Sciatic nerve (tissue), 2 donors: ENCODE measurements around the gene HIKESHI. TPM values are rescaled to one million over a fixed set of nuclear protein-coding genes. Genes with fewer than 3 reads are reported as not detected.
"Not testable (repeated sequence)": the region's sequence is repeated elsewhere in the genome, so short reads cannot be mapped to it uniquely, and the experiment has no call there.

ENCODE experiments used
- ATAC-seq: fragments of 200-7000 bp; cut with Tn5 transposase; one replicate; pipeline ENCODE4 v1.9.1; 2020; ENCODE audit warnings: mild to moderate bottlenecking, moderate library complexity
- DNase-seq: peaks from one replicate; pipeline ENCODE4 v3.0.0-alpha.2; 2020; ENCODE audit warnings: low spot score
- intact Hi-C: fragments of 100-400 bp; cut with DNase I; formaldehyde crosslinking; loops from one replicate; pipeline ENCODE4 v1.14.2; 2022
- total RNA-seq: library from RNA; stranded (reverse); fragmentation: NEBNext Ultra II Directional; extraction: Animal tissue kit (Norgen Biotek cat#: 25700); gene quantifications from one replicate; pipeline ENCODE4 v1.2.1, GENCODE V29; 2021
- donor health status: DM: no; HTN: no; CAD: no.
- donor health status: DM: no; HTN: no; CAD: no.

The HIKESHI gene
- 30.0 TPM for total RNA-seq

DNA sequence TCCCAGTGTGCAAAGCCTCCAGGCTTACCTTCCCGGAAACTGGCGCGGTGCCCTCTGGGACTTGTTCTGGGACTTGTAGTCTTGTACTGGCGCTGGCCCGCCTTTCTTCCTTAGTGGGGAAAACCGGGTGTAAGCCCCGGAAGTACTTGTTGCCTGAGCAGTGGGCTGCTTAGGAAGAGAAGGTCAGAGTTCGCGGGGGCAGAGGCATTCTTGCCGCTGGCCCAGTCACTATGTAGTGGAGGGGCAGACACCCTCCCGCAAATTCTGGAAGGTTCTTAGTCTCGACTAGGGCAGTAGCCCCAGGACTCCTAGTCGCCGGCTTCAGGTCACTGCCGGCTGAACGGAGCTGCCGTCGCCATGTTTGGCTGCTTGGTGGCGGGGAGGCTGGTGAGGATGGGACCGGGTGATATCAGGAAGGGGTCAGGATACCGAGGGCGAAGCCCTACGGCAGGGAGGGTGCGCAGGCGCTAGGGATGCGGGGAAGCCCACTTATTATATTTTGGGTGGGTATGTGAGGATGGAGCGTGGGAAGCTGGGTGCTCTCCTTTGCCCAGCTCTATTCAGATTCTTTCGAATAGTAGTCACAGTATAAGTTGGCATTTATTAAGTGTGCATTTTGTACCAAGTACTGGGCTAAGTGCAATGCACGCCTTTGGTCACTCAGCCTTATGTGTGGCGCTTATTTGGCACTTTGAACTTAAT lies at the start of gene HIKESHI:
Gene HIKESHI (plus strand): TSS at position 149 of the 702 bp plus-strand sequence. CDS start 209 bp downstream, at position 358.
- DNase-seq (peak; percentile 100), ATAC-seq (peak; percentile 100)
- intact Hi-C loops, result no loop called here

DNA sequence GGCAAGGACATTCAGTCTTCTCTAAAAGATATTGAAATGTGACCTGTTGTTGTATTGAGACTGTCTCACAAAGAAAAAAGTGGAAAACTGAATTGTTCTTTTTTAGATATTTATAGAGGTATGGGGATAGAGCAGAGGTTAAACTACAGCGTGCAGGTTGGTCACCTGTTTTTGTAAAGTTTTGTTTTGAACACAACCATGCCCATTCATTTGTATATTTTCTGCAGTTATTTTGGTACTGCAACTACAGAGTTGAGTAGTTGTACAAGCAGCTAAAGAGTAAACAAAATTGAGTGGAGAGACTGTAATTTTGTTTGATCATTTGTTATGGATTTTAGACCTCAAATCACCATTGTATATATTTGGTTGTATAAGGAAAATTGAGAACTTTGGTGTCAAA lies 46.1 kb upstream of the HIKESHI start:
- no peak for ATAC-seq
- DNase-seq, result no peak
- intact Hi-C loops, result no loop called here

DNA sequence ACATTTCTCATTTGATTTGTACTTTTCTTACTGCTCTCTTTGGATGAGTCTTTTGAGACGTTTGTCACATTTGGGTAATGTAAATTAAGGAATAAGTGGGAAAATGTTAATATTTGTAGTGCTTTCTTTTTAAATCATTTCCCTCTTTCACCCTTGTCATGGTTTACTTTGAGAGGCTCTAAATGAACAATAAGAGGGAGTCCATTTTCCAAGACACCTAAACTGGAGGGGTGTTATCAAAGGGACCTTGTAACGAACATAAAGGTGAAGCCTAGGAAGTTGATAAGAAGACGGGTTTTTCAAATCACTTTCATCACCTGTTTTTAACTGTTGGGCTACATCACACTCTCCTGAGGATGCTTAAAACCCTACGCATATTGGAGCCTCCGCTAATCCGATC lies 45.4 kb upstream of the HIKESHI start:
- DNase-seq (no peak), ATAC-seq (no peak)
- intact Hi-C loops, result no loop called here

- intact Hi-C loops, result no loop called here
- no peak for DNase-seq
- no peak for ATAC-seq
These were observed 44.6 kb upstream of the HIKESHI start for GRCh38 chr11:86257446-86257845.

DNA sequence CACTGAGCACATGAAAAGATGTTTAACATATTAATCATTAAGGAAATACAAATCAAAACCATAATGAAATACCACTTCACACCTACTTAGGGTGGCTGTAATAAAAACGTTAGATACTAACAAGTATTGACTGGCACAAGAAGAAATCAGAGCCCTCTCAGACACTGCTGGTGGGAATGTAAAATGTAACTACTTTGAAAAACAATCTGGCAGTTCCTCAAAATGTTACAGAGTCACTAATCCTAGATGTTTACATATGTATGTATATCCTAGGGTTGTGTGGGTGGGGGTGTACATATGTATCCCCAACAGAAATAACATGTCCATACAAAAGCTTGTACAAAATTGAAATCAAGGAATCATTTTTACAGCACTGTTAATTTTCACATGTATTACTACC lies 42.3 kb upstream of the HIKESHI start:
- DNase-seq (no peak), ATAC-seq (no peak)
- intact Hi-C loops, result no loop called here

- DNase-seq, result no peak
- intact Hi-C loops, result no loop called here
- no peak for ATAC-seq
These were observed 40.7 kb upstream of the HIKESHI start for GRCh38 chr11:86261328-86261727.

GRCh38 chr11:86262387-86262786 lies 39.7 kb upstream of the HIKESHI start:
- intact Hi-C loops, result no loop called here
- DNase-seq (no peak), ATAC-seq (no peak)

DNA sequence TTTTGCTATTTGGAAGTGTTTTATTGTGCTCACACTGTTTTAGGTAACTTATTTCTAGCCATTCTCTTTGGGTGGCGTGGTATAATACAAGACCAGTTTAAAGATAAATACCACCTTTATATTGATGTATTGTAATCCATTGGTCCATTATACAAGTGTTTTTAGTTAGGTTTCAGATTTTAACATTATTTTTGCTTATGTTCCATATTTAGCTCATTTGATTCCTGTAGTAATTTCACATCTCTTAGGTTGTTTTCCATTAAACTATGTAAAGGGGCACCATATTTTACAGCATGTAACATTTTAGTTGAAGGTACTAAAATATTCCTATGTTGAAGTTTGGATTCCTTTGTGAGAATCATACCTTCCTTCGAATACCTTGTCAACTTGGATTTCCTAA lies 37.4 kb upstream of the HIKESHI start:
- ATAC-seq (no peak), DNase-seq (no peak)
- intact Hi-C loops, result no loop called here

DNA sequence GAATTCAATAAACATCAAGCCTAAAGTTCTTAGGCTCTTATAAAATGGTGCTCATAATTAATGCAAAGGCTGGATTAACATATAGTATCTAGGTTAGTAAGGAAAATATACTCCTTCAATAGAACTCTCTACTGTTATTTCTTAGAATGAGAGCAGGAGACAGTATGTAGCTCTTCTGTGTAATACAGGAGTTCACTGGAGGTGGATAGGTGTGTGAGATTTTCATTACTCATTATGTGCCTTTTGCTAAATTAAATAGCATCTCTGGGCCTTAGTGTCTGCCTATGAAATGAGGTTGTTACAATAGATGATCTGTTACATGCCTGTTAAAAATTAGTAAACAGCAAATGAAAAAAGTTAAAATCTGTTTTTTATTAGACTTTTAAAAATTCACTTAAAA lies 36.8 kb upstream of the HIKESHI start:
- intact Hi-C loops, result no loop called here
- ATAC-seq (no peak), DNase-seq (no peak)

DNA sequence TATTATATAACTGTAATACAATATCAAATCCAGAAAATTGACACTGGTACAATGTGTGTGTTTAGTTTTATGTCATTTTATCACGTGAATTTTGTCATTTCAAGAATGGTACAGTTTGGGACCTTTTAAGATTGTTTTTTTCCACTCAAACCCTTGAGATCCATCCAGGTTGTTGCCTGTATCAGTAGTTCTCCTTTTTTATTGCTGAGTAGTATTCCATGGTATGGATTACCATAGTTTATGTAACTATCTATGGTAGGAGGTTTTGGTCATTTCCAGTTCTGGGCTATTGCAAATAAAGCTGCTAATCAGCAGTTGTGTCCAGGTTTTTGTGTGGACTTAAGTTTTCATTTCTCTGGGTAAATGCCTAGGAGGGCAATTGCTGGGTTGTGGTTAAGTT lies 32.4 kb upstream of the HIKESHI start:
- DNase-seq (no peak), ATAC-seq (no peak)
- intact Hi-C loops, result no loop called here

DNA sequence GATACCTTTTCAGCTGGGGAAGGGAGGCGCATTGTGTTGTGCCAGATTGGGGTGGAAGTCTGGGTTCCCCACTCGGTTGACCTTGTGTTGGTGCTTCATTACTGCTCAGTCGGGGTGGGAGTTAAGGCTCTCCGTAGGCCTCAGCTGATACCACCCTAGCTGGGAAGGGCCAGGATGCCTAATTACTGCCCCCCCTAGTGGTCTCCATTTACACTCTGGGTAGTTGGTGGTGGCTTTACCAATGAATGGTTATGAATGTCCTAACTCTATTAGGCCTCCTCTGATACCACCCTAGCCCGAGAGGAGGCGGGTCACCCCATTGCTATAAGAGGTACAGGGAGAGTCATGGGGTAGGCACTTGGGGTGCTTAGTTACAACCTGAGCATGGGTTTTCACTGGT lies 27.5 kb upstream of the HIKESHI start:
- no peak for DNase-seq
- intact Hi-C loops, result no loop called here
- no peak for ATAC-seq

DNA sequence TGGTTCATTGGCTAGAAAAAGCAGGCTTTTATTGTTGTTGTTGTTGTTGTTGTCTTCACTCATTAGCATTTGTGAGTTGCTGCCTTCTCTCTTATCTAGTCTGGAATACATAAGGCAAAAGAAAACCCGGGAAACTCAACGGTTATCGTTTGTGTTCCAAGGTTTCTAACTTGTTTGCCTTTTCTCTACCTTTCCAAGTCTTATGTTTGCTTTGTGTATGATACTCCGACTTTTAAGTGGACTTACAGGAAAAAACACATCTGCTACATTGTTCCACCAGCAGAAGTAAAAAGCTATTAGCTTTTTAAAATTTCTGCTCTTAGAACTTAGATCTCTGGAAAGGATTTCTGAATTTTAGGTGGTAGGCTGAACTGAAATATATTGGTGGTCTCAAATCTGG lies 27.0 kb upstream of the HIKESHI start:
- intact Hi-C loops, result no loop called here
- DNase-seq (no peak), ATAC-seq (no peak)

DNA sequence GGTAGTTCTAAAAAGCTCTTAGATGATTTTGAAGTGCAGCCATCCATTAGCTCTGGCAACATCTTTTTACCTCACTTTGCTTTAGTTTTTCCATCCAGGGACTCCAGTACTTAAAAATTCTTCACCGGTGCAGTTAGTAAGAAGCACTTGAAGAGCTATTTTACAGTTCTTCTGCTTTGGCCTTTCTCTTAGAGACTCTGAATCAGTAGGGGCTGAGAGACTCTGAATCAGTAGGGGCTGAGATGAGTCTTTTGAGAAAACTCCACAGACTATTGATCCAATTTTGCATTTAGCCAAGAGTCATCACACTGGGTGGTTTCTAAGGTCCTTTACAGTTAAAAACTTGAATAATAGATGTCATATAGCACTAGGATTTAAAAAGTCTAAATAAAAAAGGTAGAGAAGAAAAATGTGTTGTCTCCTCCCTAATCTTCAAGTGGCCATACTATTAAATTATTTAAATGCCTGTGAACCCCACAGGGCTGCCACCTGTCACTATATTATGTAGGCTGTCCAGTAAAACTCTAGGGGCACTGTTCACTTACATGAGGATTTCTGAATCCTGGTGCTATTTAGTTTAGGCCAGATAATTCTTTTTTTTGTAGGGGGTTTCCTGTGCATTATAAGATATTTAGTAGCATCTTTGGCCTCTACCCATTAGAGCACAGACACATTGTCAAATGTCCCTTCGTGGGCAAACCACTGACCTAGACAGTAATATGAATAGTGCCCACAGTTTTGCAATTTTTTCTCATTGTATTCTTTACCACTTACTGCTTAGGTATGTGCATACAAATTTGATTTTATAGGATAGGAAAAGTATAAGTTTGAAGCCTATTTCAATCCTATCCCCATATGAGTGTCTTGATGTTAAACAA lies 26.3 kb upstream of the HIKESHI start:
- intact Hi-C loops, result no loop called here
- DNase-seq, result no peak
- ATAC-seq, result no peak

- DNase-seq (no peak), ATAC-seq (no peak)
- intact Hi-C loops, result no loop called here
These were observed 24.3 kb upstream of the HIKESHI start for GRCh38 chr11:86277741-86278140.

GRCh38 chr11:86278226-86278625 lies 23.8 kb upstream of the HIKESHI start:
- ATAC-seq (no peak), DNase-seq (no peak)
- intact Hi-C loops, result no loop called here

DNA sequence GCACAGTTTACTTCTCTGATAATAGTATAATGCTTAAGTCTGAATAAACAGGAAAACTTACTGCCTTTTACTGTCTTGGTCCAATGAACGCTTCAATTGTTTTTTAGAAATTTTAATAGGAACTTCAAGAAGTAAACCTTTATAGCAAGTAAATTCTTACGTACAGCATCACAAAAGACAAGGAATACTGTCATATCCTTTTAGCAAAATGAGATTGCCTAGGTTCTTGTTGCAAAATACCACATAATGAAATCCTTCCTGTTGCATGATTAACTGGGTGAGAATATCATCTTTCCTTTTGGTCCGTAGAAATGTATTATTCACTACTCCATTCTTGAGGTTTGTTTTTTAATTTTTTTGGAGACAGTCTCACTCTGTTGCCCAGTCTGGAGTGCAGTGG lies 22.3 kb upstream of the HIKESHI start:
- intact Hi-C loops, result no loop called here
- ATAC-seq, result no peak
- DNase-seq, result no peak

- ATAC-seq (no peak), DNase-seq (no peak)
- intact Hi-C loops, result no loop called here
These were observed 14.6 kb upstream of the HIKESHI start for GRCh38 chr11:86287468-86287796.

DNA sequence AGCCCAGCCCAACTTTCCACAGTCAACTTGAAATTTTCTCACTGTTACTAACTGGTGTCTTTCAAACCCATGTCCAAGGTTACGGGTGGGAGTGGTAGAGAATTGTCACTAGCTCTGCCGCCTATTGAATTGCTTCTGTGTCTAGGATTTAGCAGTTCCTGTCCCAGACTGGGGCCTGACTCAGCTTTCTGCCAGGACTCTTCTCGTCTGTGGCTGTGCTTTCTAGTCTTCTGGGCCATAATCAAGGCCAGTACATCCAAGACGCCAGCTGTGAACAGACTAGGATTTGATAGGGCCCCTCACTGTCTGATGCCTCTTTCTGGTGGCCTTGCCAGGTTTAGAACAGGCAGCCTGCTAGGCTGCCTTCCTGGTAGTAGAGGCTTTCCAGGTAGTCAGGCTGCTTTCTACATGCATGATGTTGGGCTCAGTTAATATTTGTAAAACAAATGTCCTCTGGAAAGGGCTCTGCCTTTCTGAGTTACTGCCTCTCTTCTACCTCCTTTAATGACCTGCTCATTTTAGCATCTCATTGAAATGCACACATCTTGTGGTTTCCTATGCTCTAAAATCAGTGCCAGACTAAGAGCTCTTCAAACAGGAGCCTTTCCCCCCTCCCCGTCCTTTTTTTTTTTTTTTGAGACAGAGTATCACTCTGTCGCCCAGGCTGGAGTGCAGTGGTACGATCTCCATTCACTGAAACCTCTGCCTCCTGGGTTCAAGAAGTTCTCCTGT lies 13.1 kb upstream of the HIKESHI start:
- no peak for ATAC-seq
- intact Hi-C loops, result no loop called here

DNA sequence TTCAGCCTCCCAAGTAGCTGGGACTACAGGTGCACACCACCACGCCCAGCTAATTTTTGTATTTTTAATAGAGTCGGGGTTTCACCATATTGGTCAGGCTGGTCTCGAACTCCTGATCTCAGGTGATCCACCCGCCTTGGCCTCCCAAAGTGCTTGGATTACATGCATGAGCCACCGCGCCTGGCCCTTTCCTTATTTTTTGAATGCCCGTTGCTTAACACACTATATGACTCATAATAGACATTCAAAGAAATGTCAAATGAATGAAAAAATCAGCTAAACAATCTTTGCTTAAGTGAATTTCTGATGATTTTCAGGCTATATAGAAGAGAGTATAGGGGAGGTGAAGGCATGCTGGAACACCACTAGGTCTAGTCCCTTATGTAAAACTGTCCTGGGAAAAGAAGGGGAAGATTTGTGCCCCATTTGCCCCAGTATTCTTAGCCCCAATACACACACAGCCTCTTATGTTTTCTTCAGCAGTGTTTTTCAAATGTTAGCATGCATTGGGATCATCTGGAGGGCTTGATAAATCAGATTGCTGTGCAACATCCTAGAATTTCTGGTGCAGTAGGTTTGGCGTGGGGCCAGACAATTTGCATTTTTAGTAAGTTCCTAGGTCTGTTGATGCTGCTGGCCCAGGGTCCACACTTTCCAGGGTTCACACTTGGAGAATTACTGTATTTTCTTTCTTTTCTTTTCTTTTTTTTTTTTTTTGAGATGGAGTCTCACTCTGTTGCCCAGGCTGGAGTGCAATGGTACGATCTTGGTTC lies 12.3 kb upstream of the HIKESHI start:
- intact Hi-C loops, ATAC-seq, DNase-seq: not testable (repeated sequence)

More for the DNA sequence above, 13.1 kb upstream of the HIKESHI start:
- no peak for DNase-seq
